CD8-positive, alpha-beta memory T cell (primary cell): Measurements from ENCODE around the gene PCDHA6. TPM values are rescaled to one million over a fixed set of nuclear protein-coding genes. Genes with fewer than 3 reads are reported as not detected.

ENCODE experiments used
- CTCF ChIA-PET: fragments of 350-600 bp; sonication (Branson Sonifier 250); formaldehyde crosslinking; loops from one replicate; lab custom pipeline; 2021; ENCODE audit warnings: antibody characterized with exemption; lab: Charles Lee
- POLR2A ChIA-PET: fragments of 350-600 bp; sonication (Branson Sonifier 250); formaldehyde crosslinking; loops from one replicate; lab custom pipeline; 2021; ENCODE audit warnings: antibody characterized with exemption; lab: Charles Lee
- DNase-seq, 5 donors: peaks; one replicate each; pipeline versions ENCODE4 v3.0.0 to v3.0.0-alpha.2; 2020 to 2022; ENCODE audit warnings: mixed read lengths in 1 of 5
- H3K27ac ChIP-seq: one replicate; pipeline ENCODE4 v1.7.0; 2013; ENCODE audit warnings: low read depth, mild to moderate bottlenecking, low read length, moderate library complexity
- H3K27me3 ChIP-seq: 2 replicates; pipeline ENCODE4 v1.7.0; 2013; ENCODE audit warnings: low read length, mild to moderate bottlenecking; ENCODE audit not compliant: insufficient read depth, poor library complexity, severe bottlenecking
- H3K36me3 ChIP-seq: 2 replicates; pipeline ENCODE4 v1.7.0; 2013; ENCODE audit warnings: mild to moderate bottlenecking, low read length, moderate library complexity; ENCODE audit not compliant: insufficient read depth
- H3K4me1 ChIP-seq: 2 replicates; pipeline ENCODE4 v1.7.0; 2013; ENCODE audit warnings: mild to moderate bottlenecking, low read length, moderate library complexity; ENCODE audit not compliant: insufficient read depth
- H3K4me3 ChIP-seq: 2 replicates; pipeline ENCODE4 v1.7.0; 2013; ENCODE audit warnings: mild to moderate bottlenecking, low read length
- H3K9me3 ChIP-seq: 2 replicates; pipeline ENCODE4 v1.7.0; 2013; ENCODE audit warnings: mild to moderate bottlenecking, low read length
- H3K27ac Mint-ChIP-seq, 8 donors: one replicate each; pipeline ENCODE4 v1.8.0; 2020 to 2021; ENCODE audit warnings: mixed read lengths in 8 of 8, mild to moderate bottlenecking in 6 of 8, inconsistent platforms in 3 of 8, moderate library complexity in 3 of 8
- H3K27me3 Mint-ChIP-seq, 2 donors: one replicate each; pipeline ENCODE4 v1.8.0; 2020 to 2021; ENCODE audit warnings: mixed read lengths in 2 of 2, mild to moderate bottlenecking in 1 of 2, moderate library complexity in 1 of 2
- H3K36me3 Mint-ChIP-seq, 3 donors: one replicate each; pipeline ENCODE4 v1.8.0; 2020 to 2021; ENCODE audit warnings: mixed read lengths in 3 of 3, inconsistent platforms in 1 of 3, mild to moderate bottlenecking in 1 of 3
- H3K4me1 Mint-ChIP-seq, 3 donors: one replicate each; pipeline ENCODE4 v1.8.0; 2020 to 2021; ENCODE audit warnings: mixed read lengths in 3 of 3, inconsistent platforms in 1 of 3, mild to moderate bottlenecking in 1 of 3
- H3K4me3 Mint-ChIP-seq, 7 donors: one replicate each; pipeline ENCODE4 v1.8.0; 2020 to 2021; ENCODE audit warnings: mixed read lengths in 7 of 7, mild to moderate bottlenecking in 6 of 7, moderate library complexity in 4 of 7, inconsistent platforms in 2 of 7
- H3K9me3 Mint-ChIP-seq, 5 donors: one replicate each; pipeline ENCODE4 v1.8.0; 2020 to 2022; ENCODE audit warnings: mixed read lengths in 5 of 5, mild to moderate bottlenecking in 3 of 5, moderate library complexity in 2 of 5, inconsistent platforms in 1 of 5
- polyA plus RNA-seq: library from polyadenylated mRNA; unstranded; fragments of 300-500 nt; fragmentation: Illumina TruSeq; gene quantifications from one replicate; pipeline ENCODE4 v1.2.3, GENCODE V29; 2021
- total RNA-seq, 2 experiments: library from RNA; stranded (reverse); gene quantifications; one replicate each; pipeline ENCODE4 v1.2.3, GENCODE V29; 2021

The PCDHA6 gene
- total and polyA plus RNA-seq, 3 experiments from 2014 or later: not detected

DNA sequence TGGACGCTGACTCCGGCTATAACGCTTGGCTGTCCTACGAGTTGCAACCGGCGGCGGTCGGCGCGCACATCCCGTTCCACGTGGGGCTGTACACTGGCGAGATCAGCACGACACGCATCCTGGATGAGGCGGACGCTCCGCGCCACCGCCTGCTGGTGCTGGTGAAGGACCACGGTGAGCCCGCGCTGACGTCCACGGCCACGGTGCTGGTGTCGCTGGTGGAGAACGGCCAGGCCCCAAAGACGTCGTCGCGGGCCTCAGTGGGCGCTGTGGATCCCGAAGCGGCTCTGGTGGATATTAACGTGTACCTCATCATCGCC lies 49.5 kb downstream of the PCDHA6 start:
- H3K27me3 ChIP-seq: peaks cover 4% of the 10 kb centered on the region
- H3K27me3 Mint-ChIP-seq: peaks cover 36 to 50% of the 10 kb centered on the region in 2 donors
- H3K4me3 Mint-ChIP-seq: no peak overlapping the region
- peaks cover 13 to 44% (median 34%) of the 10 kb centered on the region in 5 donors for H3K9me3 Mint-ChIP-seq
- H3K4me1 Mint-ChIP-seq: no peaks in the 10 kb centered on the region
- no peaks in the 10 kb centered on the region for H3K36me3 ChIP-seq
- no peak for DNase-seq
- H3K4me3 ChIP-seq: no peak overlapping the region
- H3K4me1 ChIP-seq: no peaks in the 10 kb centered on the region
- H3K27ac Mint-ChIP-seq: no peak overlapping the region
- no peak overlapping the region for H3K27ac ChIP-seq
- ChIA-PET POLR2A (no interaction called here), CTCF (no interaction called here)
- peaks cover 3% of the 10 kb centered on the region for H3K9me3 ChIP-seq
- peaks cover 0 to 5% (median 0%) of the 10 kb centered on the region in 3 donors for H3K36me3 Mint-ChIP-seq

Other genes with a start within 250 kb of the PCDHA6 start
- 1 to 10 TPM; 3.1 to 3.3 TPM for gene CD14, start 194.8 kb upstream of the PCDHA6 start, total RNA-seq
- 0.43 TPM for gene CD14, start 194.8 kb upstream of the PCDHA6 start, polyA plus RNA-seq
- gene TMCO6, start 188.5 kb upstream of the PCDHA6 start, total RNA-seq: 10 to 100 TPM; 23.9 to 24.4 TPM
- 15.4 TPM for gene TMCO6, start 188.5 kb upstream of the PCDHA6 start, polyA plus RNA-seq
- 10 to 100 TPM; 77.5 to 81.7 TPM for gene NDUFA2, start 180.3 kb upstream of the PCDHA6 start, total RNA-seq
- gene NDUFA2, start 180.3 kb upstream of the PCDHA6 start, polyA plus RNA-seq: 146 TPM
- 100 to 1,000 TPM in 1 of 2 experiments, 10 to 100 TPM in 1; 96.3 to 104 TPM for gene IK, start 180.1 kb upstream of the PCDHA6 start, total RNA-seq
- gene IK, start 180.1 kb upstream of the PCDHA6 start, polyA plus RNA-seq: 193 TPM
- gene WDR55, start 163.1 kb upstream of the PCDHA6 start, total RNA-seq: 10 to 100 TPM; 40.1 to 40.7 TPM
- 17.3 TPM for gene WDR55, start 163.1 kb upstream of the PCDHA6 start, polyA plus RNA-seq
- gene DND1, start 154.4 kb upstream of the PCDHA6 start, total RNA-seq: 1 to 10 TPM; 2.3 to 2.9 TPM
- not detected for gene DND1, start 154.4 kb upstream of the PCDHA6 start, polyA plus RNA-seq
- 100 to 1,000 TPM in 1 of 2 experiments, 10 to 100 TPM in 1; 97.4 to 104 TPM for gene HARS1, start 136.6 kb upstream of the PCDHA6 start, total RNA-seq
- 63.6 TPM for gene HARS1, start 136.6 kb upstream of the PCDHA6 start, polyA plus RNA-seq
- gene HARS2, start 136.5 kb upstream of the PCDHA6 start, total RNA-seq: 10 to 100 TPM; 26.4 to 29.4 TPM
- gene HARS2, start 136.5 kb upstream of the PCDHA6 start, polyA plus RNA-seq: 21.0 TPM
- 10 to 100 TPM; 71.2 to 75.2 TPM for gene ZMAT2, start 127.5 kb upstream of the PCDHA6 start, total RNA-seq
- 81.7 TPM for gene ZMAT2, start 127.5 kb upstream of the PCDHA6 start, polyA plus RNA-seq
- gene PCDHA1, start 41.8 kb upstream of the PCDHA6 start, total RNA-seq: not detected
- gene PCDHA1, start 41.8 kb upstream of the PCDHA6 start, polyA plus RNA-seq: not detected
- gene PCDHA2, start 33.1 kb upstream of the PCDHA6 start, total RNA-seq: not detected
- not detected for gene PCDHA2, start 33.1 kb upstream of the PCDHA6 start, polyA plus RNA-seq
- gene PCDHA3, start 26.9 kb upstream of the PCDHA6 start, total RNA-seq: not detected
- not detected for gene PCDHA3, start 26.9 kb upstream of the PCDHA6 start, polyA plus RNA-seq
- gene PCDHA4, start 20.9 kb upstream of the PCDHA6 start, total RNA-seq: not detected
- not detected for gene PCDHA4, start 20.9 kb upstream of the PCDHA6 start, polyA plus RNA-seq
- not detected for gene PCDHA5, start 6.3 kb upstream of the PCDHA6 start, total RNA-seq
- gene PCDHA5, start 6.3 kb upstream of the PCDHA6 start, polyA plus RNA-seq: not detected
- not detected for gene PCDHA7, start 6.3 kb downstream of the PCDHA6 start, total RNA-seq
- gene PCDHA7, start 6.3 kb downstream of the PCDHA6 start, polyA plus RNA-seq: not detected
- not detected for gene PCDHA8, start 13.2 kb downstream of the PCDHA6 start, total RNA-seq
- not detected for gene PCDHA8, start 13.2 kb downstream of the PCDHA6 start, polyA plus RNA-seq
- gene PCDHA9, start 20.4 kb downstream of the PCDHA6 start, total RNA-seq: not detected
- not detected for gene PCDHA9, start 20.4 kb downstream of the PCDHA6 start, polyA plus RNA-seq
- gene PCDHA10, start 27.9 kb downstream of the PCDHA6 start, total RNA-seq: not detected
- gene PCDHA10, start 27.9 kb downstream of the PCDHA6 start, polyA plus RNA-seq: not detected
- gene PCDHA11, start 41.0 kb downstream of the PCDHA6 start, total RNA-seq: not detected
- not detected for gene PCDHA11, start 41.0 kb downstream of the PCDHA6 start, polyA plus RNA-seq
- not detected for gene PCDHA12, start 47.3 kb downstream of the PCDHA6 start, total RNA-seq
- not detected for gene PCDHA12, start 47.3 kb downstream of the PCDHA6 start, polyA plus RNA-seq
- not detected for gene PCDHA13, start 54.2 kb downstream of the PCDHA6 start, total RNA-seq
- gene PCDHA13, start 54.2 kb downstream of the PCDHA6 start, polyA plus RNA-seq: not detected
- not detected for gene PCDHAC1, start 98.3 kb downstream of the PCDHA6 start, total RNA-seq
- not detected for gene PCDHAC1, start 98.3 kb downstream of the PCDHA6 start, polyA plus RNA-seq
- not detected for gene PCDHAC2, start 138.5 kb downstream of the PCDHA6 start, total RNA-seq
- gene PCDHAC2, start 138.5 kb downstream of the PCDHA6 start, polyA plus RNA-seq: not detected
- gene PCDHB1, start 223.4 kb downstream of the PCDHA6 start, total RNA-seq: not detected
- not detected for gene PCDHB1, start 223.4 kb downstream of the PCDHA6 start, polyA plus RNA-seq